GM13976 (cell line): Measurements from ENCODE around the gene TMEM129.

Experiments used
- DNase-seq: peaks from one replicate; pipeline ENCODE4 v3.0.0; 2012; ENCODE audit warnings: low spot score
- CTCF ChIP-seq: IDR thresholded peaks from 2 replicates; pipeline ENCODE4 v1.5.1; 2012; ENCODE audit warnings: borderline replicate concordance, mild to moderate bottlenecking; ENCODE audit not compliant: insufficient read depth; ENCODE audit errors: extremely low read depth, missing control alignments, control extremely low read depth
- in situ Hi-C: fragments of 300-500 bp; cut with MboI; formaldehyde crosslinking; loops from one replicate; pipeline ENCODE4 v1.12.0; 2022; ENCODE audit warnings: low sequenced_read_pairs, mixed read lengths, inconsistent platforms; ENCODE audit not compliant: unreplicated experiment

The TMEM129 gene

GRCh38 chr4:1749370-1749769, 28.2 kb upstream of the TMEM129 start:
- DNase-seq, result no peak
- in situ Hi-C loops, result no loop called here
- TF ChIP-seq CTCF, result no peak

- TF ChIP-seq CTCF, result peak; percentile 78
- peak; percentile 95 for DNase-seq
- in situ Hi-C loops, result no loop called here
Measured at GRCh38 chr4:1748465-1748995, 27.4 kb upstream of the TMEM129 start.

GRCh38 chr4:1747603-1747967, 26.5 kb upstream of the TMEM129 start:
- DNase-seq, result no peak
- in situ Hi-C loops, result no loop called here
- no peak for TF ChIP-seq CTCF

GRCh38 chr4:1746919-1747602, 25.9 kb upstream of the TMEM129 start:
- DNase-seq, result no peak
- in situ Hi-C loops, result no loop called here
- no peak for TF ChIP-seq CTCF

GRCh38 chr4:1746265-1746691, 25.2 kb upstream of the TMEM129 start:
- peak; percentile 90 for DNase-seq
- in situ Hi-C loops, result no loop called here
- TF ChIP-seq CTCF, result peak; percentile 79

GRCh38 chr4:1745697-1746096, 24.6 kb upstream of the TMEM129 start:
- no peak for TF ChIP-seq CTCF
- no peak for DNase-seq
- in situ Hi-C loops, result no loop called here

- no peak for DNase-seq
- in situ Hi-C loops, result no loop called here
- TF ChIP-seq CTCF, result no peak
Measured at GRCh38 chr4:1745165-1745564, 24.0 kb upstream of the TMEM129 start.
